DLD1 (cell line): Measurements from ENCODE around the gene ITGB1.
"Not testable (repeated sequence)": the region's sequence is repeated elsewhere in the genome, so short reads cannot be mapped to it uniquely, and the experiment has no call there.

ENCODE experiments used
- in situ Hi-C: cut with HindIII; loops from 2 replicates; pipeline ENCODE4 v1.10.0; 2017; ENCODE audit warnings: low sequenced_read_pairs

ITGB1 gene

DNA sequence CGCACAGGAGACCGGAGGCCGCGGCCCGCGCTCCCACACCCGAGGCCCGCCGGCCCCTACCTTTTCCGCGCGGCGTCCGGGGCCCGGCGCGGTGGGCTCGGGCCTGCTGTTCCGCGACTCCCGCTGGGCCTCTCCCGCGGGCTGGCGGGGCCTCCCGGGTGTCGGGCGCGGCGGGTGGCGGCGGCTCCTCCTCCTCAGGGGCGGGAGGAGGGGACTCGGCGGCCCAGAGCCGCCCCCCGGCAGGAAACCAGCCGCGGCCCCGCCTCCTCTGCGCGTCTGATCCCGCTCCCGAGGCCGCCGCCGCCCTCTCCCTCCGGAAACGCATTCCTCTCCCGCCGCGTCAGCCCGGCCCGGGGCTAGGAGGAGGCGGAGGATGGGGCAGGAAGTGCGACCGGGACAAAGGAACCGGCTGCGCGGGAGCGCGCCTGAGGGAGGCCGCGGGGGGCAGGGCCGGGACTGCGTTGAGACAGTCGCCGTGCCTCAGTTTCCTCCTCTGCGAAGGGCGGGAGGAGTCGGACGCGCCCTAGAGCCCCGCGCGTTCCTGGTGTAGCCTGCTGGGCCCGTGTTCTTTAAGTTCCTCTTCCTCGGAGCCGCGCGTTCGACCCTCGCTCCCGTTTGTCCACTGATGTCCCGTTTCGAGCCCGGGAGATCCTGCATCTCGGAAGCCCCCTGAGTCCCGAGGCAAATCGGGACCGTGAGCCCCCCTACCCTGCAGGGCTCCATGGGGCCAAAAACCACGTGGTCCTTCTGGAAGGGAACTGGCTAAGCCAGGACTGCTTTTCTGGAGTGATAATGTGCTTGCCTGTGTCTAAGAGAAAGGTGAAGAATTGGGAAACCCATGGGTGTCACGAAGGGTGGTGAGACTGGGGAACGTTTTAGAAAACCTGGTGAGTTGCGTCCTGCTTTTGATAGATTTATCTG is at the start of gene ITGB1:
Gene ITGB1 (minus strand): TSS at position 146 of the 921 bp plus-strand sequence. CDS start 22,672 bp downstream, outside the sequence.
- in situ Hi-C loops, result no loop called here

DNA sequence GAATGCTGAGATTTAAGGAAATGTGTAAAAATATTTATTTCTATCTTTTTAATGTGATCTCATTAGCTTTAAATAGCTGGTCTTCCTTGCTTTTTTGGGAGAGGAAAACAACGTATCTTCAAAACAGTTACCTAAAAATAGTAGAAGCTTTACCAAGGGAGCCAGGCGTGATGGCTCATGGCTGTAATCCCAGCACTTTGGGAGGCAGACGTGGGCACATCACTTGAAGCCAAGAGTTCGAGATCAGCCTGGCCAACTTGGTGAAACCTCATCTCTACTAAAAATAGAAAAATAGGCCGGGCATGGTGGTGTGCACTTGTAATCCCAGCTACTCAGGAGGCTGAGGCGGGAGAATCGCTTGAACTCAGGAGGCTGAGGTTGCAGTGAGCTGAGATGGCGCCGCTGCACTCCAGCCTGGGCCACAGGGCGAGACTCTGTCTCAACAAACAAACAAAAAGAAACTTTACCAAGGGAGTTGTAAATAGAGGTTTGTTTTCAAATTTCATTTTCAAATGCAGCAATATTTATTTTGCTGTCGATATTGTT is 48.4 kb upstream of the ITGB1 start:
- in situ Hi-C loops, result no loop called here

DNA sequence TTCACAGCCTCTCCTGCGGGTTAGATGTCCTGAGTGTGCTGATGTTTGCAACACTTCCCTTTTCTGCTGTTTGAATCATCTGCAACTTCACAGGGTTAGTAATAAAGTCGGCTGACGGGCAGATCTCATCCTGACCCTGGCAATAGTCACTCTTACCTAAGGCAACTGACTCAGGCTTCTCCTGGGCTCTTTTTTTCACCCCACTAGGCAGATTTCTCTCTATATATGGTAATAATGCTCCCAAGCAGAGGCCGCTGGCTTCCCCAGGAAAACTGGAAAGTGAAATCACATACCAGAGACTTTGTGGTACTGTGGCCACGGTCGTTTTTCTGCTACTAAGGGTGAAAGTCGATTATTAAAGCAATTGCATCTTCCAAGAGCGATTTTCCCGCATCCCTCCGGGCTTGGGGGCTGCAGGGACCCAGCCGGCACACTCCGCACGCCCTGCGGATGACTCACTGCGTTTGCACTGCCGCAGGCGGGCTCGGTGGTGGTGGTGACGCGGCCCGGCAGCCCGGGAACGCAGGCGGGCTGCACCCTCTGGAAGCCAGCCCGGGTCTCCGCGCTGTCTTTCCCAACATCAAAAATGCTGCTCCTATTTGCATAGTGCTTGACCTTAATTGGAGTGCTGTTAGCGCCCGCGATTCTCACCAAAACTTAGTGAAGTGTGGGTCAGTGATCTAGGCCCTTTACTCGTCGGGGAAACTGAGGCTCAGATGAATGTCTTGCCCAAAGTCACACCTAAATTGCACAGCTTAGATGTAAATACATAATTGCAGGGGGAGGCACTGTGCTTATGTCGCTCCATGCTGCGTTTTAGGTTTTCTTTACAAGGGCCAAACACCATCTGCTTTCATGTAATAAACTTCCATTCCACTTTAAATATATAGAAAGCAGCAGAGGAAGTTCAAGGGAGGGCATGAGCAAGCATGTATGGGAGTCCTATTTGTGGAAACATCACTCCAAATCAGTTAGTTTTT is 47.6 kb upstream of the ITGB1 start:
- in situ Hi-C loops, result no loop called here

DNA sequence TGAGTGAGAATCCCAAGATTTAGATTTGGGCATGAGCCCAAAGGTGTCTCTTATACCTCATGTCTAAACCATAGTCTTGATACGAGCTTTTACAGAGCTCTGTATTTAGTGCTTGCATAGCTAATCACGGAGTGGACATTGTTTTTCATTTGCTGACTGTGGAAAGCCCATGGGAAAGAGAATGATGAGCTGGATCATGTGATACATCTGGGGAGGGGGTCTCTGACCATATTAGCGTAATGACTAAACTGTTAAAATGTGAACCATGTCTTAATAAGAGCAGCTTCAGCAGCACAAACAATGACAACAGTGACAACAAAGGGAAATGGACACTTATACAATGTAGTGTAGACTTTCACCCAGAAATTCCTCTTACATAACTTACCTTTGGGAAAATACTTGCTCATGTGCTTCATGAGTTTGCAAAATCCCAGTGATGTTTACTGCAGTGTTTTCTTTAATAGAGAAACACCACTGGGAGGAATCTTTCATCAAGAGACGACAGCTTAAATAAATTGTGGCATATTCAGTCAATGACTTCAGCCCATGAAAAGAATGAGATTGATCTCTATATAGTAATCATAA is 44.0 kb upstream of the ITGB1 start:
- in situ Hi-C loops, result no loop called here

DNA sequence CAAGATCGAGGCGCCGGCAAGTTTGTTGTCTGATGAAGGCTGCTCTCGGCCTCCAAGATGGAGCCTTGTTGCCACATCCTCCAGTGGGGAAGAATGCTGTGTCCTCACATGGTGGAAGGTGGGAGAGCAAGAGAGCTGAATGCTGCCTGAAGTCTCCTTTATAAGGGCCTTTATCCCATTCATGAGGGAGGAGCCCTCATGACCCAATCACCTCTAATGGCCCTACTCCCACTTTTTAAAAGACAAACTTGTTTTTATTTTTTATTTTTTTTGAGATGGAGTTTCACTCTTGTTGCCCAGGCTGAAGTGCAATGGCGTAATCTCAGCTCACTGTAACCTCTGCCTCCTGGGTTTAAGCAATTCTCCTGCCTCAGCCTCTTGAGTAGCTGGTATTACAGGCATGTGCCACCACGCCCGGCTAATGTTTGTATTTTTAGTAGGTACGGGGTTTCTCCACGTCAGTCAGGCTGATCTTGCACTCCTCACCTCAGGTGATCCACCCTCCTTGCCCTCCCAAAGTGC is 40.1 kb upstream of the ITGB1 start:
- in situ Hi-C loops, result not testable (repeated sequence)

DNA sequence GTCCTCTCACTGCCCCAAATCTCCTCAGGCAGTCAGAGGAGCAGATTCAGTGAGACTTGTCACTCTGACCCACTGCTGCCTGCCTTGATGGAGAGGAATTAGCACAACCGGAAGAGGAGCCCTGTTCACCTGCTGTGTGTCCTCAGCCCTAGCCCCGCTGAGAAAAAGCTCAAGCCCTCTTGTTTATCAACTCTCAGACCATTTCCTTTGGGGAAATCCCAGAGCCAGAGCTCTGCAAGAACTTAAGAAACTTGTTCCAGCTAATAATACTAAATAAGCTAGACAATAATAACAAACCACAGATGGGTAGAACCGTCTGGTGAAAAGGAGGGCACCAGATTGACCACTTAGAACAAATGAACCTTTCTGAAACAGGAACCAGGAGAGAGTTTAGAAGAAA is 37.7 kb upstream of the ITGB1 start:
- in situ Hi-C loops, result no loop called here

DNA sequence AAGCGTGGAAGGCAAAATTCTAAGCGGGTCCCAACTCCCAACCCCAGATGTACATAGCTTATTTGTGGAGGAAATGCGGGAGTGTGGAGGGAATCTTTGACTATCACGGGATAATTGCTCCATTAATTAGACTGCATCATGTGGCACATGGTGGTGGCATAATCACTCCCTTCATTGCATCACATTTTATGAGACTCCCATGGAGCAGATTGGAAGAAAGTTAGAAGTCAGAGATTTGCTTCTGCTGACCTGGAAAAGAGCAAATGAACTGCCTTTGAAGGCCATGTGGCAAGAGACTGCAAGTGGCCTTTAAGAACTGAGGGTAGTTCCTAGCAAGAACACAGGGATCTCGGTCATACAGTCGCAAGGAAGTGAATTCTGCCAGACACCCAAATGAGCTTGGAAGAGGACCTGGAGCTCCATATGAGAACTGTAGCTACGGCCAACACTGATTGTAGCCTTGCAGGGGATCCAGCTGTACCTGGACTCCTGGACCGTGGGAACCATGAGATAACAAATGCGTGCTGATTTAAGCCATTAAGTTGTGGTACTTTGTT is 37.1 kb upstream of the ITGB1 start:
- in situ Hi-C loops, result no loop called here

DNA sequence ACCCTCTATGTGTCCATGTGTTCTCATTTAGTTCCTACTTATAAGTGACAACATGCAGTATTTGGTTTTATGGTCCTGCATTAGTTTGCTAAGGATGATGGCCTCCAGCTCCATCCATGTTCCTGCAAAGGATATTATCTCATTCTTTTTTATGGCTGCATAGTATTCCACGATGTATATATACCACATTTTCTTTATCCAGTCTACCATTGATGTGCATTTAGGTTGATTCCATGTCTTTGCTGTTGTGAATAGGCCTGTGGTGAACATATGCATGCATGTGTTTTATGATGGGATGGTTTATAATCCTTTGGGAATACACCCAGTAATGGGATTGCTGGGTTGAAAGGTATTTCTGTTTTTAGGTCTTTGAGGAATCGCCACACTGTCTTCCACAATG is 36.6 kb upstream of the ITGB1 start:
- in situ Hi-C loops, result not testable (repeated sequence)

DNA sequence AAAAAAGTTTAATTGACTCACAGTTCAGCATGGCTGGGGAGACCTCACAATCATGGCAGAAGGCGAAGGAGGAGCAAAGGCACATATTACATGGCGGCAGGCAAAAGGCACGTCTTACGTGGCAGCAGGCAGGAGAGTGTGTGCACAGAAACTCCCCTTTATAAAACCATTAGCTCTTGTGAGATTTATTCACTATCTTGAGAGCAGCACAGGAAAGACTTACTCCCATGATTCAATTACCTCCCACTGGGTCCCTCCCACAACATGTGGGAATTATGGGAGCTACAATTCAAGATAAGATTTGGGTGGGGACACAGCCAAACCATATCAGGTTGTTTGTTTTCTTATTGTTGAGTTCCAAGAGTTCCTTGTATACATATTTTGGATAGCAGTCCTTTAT is 34.3 kb upstream of the ITGB1 start:
- in situ Hi-C loops, result not testable (repeated sequence)

DNA sequence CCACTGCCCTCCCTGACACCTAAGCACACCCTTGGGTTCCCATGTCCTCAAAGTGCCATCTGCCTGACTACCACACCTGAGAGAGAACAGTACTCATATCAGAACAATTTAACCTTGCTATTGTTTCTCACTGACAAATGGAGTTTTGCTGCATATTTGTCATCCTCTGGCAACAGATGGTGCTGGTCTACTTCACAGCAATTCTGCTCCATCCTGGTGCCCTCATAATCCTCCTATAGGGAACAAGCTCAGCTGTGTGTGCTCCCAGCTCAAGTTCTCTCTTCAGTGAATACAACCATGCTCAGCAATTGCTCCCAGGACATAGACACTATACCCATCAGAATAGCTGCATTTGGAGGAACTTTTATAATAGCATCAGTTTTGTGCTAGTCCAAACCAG is 32.8 kb upstream of the ITGB1 start:
- in situ Hi-C loops, result no loop called here

DNA sequence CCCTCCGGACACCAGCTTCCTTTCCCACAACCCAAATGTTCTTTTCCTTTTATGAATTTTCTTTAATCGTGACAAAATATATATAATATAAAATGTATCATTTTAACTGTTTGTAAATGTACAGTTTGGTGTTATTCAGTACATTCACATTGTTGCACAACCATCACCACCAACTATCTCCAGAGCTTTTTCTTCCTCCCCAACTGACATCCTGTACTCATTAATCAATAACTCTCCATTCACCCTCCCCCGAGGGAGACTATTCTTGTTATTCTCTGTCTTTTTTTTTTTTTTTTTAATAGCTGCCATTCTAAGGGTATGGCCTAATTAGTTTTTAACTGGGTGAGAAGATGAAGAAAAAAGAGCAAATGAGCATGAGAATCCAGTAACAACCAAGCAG is 30.6 kb upstream of the ITGB1 start:
- in situ Hi-C loops, result no loop called here

DNA sequence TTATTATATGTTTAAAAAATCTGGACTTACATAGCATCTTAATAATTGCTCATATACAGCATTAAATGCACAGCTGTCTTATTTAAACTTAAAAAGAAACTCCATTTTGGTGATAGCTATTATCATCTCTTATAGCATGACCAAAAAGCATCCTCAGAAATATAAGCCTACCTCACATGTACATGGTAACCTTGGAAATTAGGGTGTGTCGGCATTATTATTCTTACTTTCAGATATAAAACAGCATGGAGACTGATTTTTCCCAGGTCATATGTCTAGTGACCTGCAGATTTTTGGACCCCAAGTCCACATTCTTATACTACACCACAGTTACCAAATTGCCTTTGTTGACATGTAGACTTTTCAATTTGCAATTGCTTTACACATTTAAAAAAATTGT is 29.1 kb upstream of the ITGB1 start:
- in situ Hi-C loops, result no loop called here

DNA sequence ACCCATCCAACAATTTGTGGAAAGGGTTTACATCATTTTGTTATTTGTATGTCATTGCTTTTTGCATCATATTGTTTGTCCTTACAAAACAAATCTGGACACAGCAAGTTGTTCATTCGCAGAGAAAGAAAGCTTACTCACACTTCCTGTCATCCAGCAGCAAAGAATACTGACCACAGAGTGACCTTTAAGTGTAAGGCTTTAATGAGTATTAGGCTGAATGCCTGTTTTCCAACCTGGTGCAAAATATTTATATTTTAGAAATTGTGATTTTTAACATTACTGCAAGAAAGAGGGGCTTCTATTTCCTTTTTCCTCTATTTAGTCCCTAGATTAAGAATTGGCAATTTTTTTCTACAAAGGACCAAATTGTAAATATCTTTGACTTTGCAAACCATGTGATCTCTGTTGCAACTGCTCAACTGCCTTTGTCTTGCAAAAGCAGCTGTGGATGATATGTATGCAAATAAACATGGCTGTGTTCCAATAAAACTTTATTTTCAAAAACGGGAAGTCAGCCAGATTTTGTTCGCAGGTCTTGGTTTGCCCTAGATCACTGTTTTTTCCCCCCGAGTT is 27.8 kb upstream of the ITGB1 start:
- in situ Hi-C loops, result no loop called here

DNA sequence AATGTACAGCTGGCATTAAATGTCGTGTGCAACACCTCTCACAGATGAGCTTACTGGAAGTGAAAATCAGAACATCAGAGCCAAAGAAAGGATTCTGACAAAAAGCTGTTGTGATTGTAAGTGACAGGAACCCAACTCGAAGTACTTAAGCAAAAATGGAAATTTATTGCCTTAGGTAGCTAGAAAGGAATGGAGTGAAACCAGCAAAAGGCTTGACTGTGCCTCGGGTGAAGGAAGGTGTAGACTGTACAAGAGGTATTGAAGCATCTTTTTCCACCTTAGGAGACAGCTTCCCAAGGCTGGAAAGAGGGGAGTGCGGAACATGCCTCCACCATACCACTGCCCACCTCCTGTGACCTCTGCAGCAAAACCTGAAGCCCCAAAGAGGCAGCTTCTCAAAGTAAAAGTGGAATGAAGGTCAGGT is 27.3 kb upstream of the ITGB1 start:
- in situ Hi-C loops, result no loop called here

DNA sequence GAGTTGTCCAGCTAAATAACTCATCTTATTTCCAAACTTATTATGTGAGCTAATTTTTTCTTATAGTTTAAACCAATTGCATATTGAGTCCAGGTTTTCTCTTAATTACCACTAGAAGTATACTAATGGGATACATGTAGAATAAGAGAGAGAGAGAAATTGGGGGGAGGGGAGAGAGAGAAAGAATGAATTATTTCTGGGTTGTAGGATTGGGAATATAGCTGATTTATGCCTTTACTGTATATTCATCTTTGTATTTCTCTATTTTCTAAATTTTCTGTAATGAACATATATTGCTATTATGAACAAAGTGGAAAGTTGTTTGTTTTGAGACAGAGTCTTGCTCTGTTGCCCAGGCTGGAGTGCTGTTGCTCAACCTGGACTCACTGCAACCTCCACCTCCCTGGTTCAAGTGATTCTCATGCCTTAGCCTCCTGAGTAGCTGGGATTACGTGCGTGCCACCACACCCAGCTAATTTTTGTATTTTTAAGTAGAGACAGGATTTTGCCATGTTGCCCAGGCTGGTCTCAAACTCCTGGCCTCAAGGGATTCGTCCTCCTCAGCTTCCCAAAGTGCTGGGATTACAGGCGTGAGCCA is 26.1 kb upstream of the ITGB1 start:
- in situ Hi-C loops, result no loop called here

DNA sequence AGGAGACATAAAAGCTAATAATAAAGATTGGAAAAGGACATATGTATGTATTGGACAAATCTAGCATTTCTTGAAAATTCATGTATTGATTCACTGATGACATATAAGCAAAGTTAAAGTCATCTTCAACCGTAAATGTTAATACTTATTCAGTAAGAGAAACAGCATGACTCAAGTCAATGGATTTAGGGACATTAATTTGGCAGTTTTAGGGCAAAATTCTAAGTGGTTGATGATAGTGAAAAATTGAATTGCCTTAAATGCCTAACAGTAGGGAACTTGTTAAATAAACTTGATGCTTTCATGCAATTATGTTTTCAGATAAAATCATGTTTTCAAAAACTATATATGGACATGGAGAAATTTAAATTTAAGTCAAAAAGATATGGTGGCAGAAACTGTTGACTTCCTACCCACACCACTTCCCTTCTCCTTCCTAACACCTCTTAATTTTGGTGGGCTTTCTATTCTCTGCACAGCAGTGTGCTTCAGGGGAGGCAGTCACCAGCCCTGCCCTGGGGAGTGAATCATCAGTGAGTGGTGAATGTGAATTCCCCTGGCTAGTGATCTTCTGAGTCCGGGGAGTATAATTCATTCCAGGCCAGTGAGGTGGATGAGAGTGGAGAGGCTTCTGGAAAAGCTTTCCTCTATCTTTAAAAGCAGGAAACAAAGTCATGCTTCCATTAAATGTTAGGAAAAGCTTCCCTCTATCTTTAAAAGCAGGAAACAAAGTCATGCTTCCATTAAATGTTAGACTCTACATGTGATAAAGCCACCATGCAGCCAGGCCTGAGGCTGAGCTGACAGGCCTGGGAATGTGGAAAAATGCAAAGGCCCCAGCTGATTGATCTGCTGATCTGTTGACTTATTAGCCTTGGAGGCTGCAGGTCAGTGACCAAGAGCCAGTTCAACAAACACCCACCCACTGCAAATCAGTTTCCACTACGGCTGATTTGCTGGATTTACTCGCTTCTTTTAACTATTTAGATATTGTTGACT is 25.2 kb upstream of the ITGB1 start:
- in situ Hi-C loops, result no loop called here

DNA sequence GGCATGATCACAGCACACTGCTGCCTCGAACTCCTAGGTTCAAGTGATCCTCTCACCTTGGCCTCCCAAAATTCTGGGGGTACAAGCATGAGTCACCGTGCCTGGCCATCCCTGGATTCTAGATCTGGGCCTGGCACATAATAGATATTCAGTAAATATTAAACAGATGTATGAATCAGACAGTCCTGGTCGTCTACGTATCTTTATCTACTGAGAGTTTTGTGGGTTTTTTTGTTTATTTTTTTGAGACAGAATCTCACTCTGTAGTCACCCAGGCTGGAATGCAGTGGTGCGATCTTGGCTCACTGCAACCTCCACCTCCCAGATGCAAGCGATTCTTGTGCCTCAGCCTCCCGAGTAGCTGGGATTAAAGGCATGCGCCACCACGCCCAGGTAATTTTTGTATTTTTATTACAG is 24.3 kb upstream of the ITGB1 start:
- in situ Hi-C loops, result no loop called here

DNA sequence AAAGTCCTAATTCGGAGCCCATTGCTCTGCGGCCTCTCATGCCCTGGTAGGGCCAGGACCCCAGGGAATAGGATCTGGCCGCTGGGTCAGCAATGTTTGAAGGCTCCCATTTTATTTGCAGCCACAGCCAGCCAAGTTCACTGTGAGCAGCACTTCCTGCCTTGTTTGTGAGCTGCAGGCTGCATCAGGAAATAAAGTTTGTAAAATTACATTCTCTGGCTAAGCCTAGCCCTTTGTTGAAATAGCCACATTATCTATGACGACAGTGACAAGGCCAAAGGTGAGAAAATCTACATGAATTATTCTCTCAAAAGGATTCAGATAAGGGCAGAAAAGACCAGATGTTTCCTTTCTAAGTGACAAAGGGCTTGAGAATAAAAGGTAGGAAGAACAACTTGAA is 23.7 kb upstream of the ITGB1 start:
- in situ Hi-C loops, result no loop called here
